Activated CD4-positive, alpha-beta T cell treated with anti-CD3 and anti-CD28 coated beads, Interleukin-2, amount 10 ng/mL, durations not matched to agents 24 days and 14 days (primary cell): ENCODE results near the gene ZACN. TPM values are rescaled to one million over a fixed set of nuclear protein-coding genes. Genes with fewer than 3 reads are reported as not detected.
"Not testable (repeated sequence)": the region's sequence is repeated elsewhere in the genome, so short reads cannot be mapped to it uniquely, and the experiment has no call there.

Source experiments
- DNase-seq: peaks from one replicate; pipeline ENCODE4 v3.0.0; 2022
- H3K27ac Mint-ChIP-seq: one replicate; pipeline ENCODE4 v1.8.0; 2022; ENCODE audit warnings: mild to moderate bottlenecking, mixed read lengths
- H3K27me3 Mint-ChIP-seq: one replicate; pipeline ENCODE4 v1.8.0; 2022; ENCODE audit warnings: mixed read lengths
- H3K36me3 Mint-ChIP-seq: one replicate; pipeline ENCODE4 v1.8.0; 2022; ENCODE audit warnings: low read depth, mild to moderate bottlenecking, mixed read lengths
- H3K4me1 Mint-ChIP-seq: one replicate; pipeline ENCODE4 v1.8.0; 2021; ENCODE audit warnings: mixed read lengths
- H3K4me3 Mint-ChIP-seq: one replicate; pipeline ENCODE4 v1.8.0; 2022; ENCODE audit warnings: mild to moderate bottlenecking, moderate library complexity, mixed read lengths
- H3K9me3 Mint-ChIP-seq: one replicate; pipeline ENCODE4 v1.8.0; 2021; ENCODE audit warnings: mixed read lengths
- intact Hi-C: fragments of 100-400 bp; cut with micrococcal nuclease; formaldehyde crosslinking; loops from one replicate; pipeline ENCODE4 v1.15.1; 2023
- total RNA-seq: library from RNA; stranded (reverse); gene quantifications from 2 replicates; pipeline ENCODE4 v1.2.3, GENCODE V29; 2022

The ZACN gene
- 4.1 TPM in 2 replicates for total RNA-seq

DNA sequence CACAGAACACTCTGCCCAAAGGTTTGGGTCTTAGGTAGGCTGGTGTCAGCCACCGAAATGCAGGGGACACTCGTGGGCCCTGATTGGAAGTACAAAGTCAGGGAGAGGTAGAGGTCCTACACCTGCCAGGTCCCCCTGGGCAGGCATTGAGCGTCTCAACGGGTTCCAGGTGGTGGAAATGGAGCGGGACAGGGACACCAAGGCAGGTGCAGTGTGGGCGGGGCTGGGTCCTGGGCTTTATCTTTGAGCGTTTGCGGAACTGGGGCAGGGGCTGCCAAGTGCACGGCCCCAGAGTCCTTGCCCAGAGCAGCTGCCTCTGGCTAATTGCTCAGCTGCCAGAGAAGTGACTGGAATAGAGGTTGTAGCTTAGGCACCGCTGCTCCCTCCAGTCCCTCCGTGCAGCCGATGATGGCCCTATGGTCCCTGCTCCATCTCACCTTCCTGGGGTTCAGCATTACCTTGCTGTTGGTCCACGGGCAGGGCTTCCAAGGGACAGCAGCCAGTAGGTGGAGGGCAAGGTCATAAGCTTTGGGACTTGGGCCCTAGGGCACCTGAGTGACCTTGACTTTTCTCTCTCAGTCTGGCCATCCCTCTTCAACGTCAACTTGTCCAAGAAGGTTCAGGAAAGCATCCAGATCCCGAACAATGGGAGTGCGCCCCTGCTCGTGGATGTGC lies at the start of gene ZACN:
Gene ZACN, plus strand, starts transcription at position 323 of the 675 bp plus-strand sequence. Its CDS starts 83 bp downstream, at position 406.
- H3K27ac Mint-ChIP-seq: no peak within 1 kb of the TSS
- no peak for DNase-seq
- no peak within 1 kb of the TSS for H3K4me3 Mint-ChIP-seq
- H3K9me3 Mint-ChIP-seq: no peaks in the 10 kb centered on the region
- peaks cover 23% of the 10 kb centered on the region for H3K4me1 Mint-ChIP-seq
- intact Hi-C loops: loop anchor here (5.0 to 10.0 kb wide), 3 partner anchors 67 to 656 kb away; partner anchors contain the start of genes MFSD11, MRPL38 and SRSF2
- H3K36me3 Mint-ChIP-seq: peaks cover 7% of the 10 kb centered on the region
- H3K27me3 Mint-ChIP-seq: peaks cover 44% of the 10 kb centered on the region

DNA sequence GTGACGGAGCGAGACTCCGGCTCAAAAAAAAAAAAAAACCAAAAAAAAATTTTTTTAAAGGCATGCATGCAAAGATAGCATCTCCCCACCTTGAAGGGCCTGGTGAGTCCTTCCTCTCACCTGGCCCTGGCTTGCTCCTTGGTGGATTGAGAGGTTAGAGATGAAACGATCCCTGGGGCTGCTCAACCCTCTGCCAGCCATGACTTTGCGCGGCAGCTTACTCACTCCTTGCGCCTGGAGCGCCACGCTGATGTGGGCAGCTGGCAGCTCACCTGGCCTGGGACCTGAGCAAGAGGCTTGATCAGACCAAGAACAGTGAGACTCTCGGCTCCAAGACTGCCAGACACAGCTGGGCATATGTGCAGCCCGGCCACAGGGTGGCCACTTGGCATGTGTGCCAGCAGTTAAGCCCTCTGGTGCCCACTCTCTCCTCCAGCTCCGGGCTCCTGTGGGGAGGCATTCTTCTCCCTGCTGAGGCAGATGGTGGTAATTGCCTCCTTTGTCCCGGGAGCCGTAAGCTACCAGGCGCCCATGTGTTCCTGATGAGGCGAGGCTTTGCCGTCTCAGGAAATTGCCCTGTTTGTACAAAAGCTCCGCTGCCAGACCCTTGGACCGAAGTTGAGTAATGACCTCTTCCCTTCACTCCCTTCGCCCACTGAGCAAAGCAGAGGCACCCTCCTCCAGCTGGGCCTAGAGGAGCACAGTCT lies 46.8 kb upstream of the ZACN start:
- H3K9me3 Mint-ChIP-seq: no peaks in the 10 kb centered on the region
- no peak for DNase-seq
- no peak overlapping the region for H3K4me3 Mint-ChIP-seq
- H3K27ac Mint-ChIP-seq: no peak overlapping the region
- H3K36me3 Mint-ChIP-seq: peaks cover 3% of the 10 kb centered on the region
- H3K27me3 Mint-ChIP-seq: no peaks in the 10 kb centered on the region
- H3K4me1 Mint-ChIP-seq: peaks cover 14% of the 10 kb centered on the region
- intact Hi-C loops: no loop called here

- intact Hi-C loops: no loop called here
- DNase-seq: no peak
These were observed 46.2 kb upstream of the ZACN start for GRCh38 chr17:76032780-76033108.

DNA sequence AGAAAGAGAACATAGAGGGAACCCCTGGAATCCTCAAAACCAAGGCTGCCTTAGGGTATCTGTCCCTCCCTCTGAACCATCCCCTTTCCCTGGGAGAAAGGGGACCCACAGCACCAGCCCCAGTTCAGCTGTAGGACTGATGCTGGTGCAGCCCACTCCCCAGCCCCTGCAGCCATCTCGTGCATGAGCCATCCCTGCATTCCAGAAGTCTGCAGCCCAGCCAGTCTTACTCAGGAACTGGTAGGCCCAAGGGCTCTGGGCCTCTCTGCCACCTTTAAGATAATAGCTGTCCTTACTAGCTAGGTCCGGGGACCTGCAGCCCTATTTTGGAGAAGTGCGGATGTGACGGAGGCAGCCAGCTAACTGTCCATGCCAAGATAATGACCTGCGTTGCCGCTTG lies 45.8 kb upstream of the ZACN start:
- no peak for DNase-seq
- intact Hi-C loops: no loop called here
- H3K9me3 Mint-ChIP-seq: no peaks in the 10 kb centered on the region
- no peak overlapping the region for H3K4me3 Mint-ChIP-seq
- H3K27ac Mint-ChIP-seq: no peak overlapping the region
- H3K36me3 Mint-ChIP-seq: peaks cover 9% of the 10 kb centered on the region
- no peaks in the 10 kb centered on the region for H3K27me3 Mint-ChIP-seq
- peaks cover 14% of the 10 kb centered on the region for H3K4me1 Mint-ChIP-seq

More at GRCh38 chr17:76032780-76033108, 46.2 kb upstream of the ZACN start:
- Mint-ChIP-seq H3K4me1 (peaks cover 14% of the 10 kb centered on the region), H3K4me3 (no peak overlapping the region), H3K36me3 (peaks cover 6% of the 10 kb centered on the region), H3K27me3 (no peaks in the 10 kb centered on the region), H3K27ac (no peak overlapping the region), H3K9me3 (no peaks in the 10 kb centered on the region)

GRCh38 chr17:76034428-76035350 lies 44.3 kb upstream of the ZACN start:
- Mint-ChIP-seq H3K4me1 (peaks cover 8% of the 10 kb centered on the region), H3K4me3 (no peak overlapping the region), H3K27me3 (no peaks in the 10 kb centered on the region), H3K27ac (no peak overlapping the region), H3K36me3 (peaks cover 24% of the 10 kb centered on the region), H3K9me3 (no peaks in the 10 kb centered on the region)
- DNase-seq: no peak
- intact Hi-C loops: no loop called here

- Mint-ChIP-seq H3K27ac (no peak overlapping the region), H3K27me3 (no peaks in the 10 kb centered on the region), H3K4me1 (peaks cover 7% of the 10 kb centered on the region), H3K4me3 (no peak overlapping the region), H3K9me3 (no peaks in the 10 kb centered on the region), H3K36me3 (peaks cover 41% of the 10 kb centered on the region)
- intact Hi-C loops: no loop called here
- DNase-seq: no peak
These were observed 42.3 kb upstream of the ZACN start for GRCh38 chr17:76036497-76037261.

GRCh38 chr17:76038050-76038449 lies 40.9 kb upstream of the ZACN start:
- H3K27me3 Mint-ChIP-seq: no peaks in the 10 kb centered on the region
- H3K4me1 Mint-ChIP-seq: peaks cover 7% of the 10 kb centered on the region
- intact Hi-C loops: no loop called here
- DNase-seq: no peak
- H3K27ac Mint-ChIP-seq: no peak overlapping the region
- H3K9me3 Mint-ChIP-seq: no peaks in the 10 kb centered on the region
- H3K36me3 Mint-ChIP-seq: peaks cover 45% of the 10 kb centered on the region
- H3K4me3 Mint-ChIP-seq: no peak overlapping the region

GRCh38 chr17:76039121-76039520 lies 39.9 kb upstream of the ZACN start:
- Mint-ChIP-seq H3K4me3 (no peak overlapping the region), H3K9me3 (no peaks in the 10 kb centered on the region), H3K27me3 (no peaks in the 10 kb centered on the region), H3K27ac (no peak overlapping the region), H3K4me1 (peaks cover 7% of the 10 kb centered on the region), H3K36me3 (peaks cover 56% of the 10 kb centered on the region)
- intact Hi-C loops: no loop called here
- DNase-seq: no peak

DNA sequence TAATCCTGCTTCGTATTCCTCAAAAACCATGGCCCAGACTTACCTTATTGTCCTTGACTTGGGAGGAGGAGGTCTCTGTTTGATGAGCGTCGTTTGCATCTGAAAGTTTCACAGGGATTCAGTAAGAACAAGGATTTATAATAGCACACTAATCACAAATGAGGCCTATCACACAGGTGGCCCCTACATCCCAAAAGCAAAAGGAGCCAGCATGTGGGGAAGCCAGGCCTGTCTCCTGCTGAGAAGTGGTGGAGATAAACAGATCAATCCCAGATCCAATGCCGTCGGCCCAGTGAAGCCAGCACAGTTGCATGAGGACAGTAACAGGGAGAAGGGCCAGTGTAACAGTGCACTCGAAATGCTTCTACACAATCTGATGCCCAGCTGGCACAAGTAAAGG lies 38.6 kb upstream of the ZACN start:
- Mint-ChIP-seq H3K27me3 (no peaks in the 10 kb centered on the region), H3K4me3 (no peak overlapping the region), H3K36me3 (peaks cover 68% of the 10 kb centered on the region), H3K9me3 (no peaks in the 10 kb centered on the region), H3K4me1 (peaks cover 5% of the 10 kb centered on the region), H3K27ac (no peak overlapping the region)
- DNase-seq: no peak
- intact Hi-C loops: no loop called here

DNA sequence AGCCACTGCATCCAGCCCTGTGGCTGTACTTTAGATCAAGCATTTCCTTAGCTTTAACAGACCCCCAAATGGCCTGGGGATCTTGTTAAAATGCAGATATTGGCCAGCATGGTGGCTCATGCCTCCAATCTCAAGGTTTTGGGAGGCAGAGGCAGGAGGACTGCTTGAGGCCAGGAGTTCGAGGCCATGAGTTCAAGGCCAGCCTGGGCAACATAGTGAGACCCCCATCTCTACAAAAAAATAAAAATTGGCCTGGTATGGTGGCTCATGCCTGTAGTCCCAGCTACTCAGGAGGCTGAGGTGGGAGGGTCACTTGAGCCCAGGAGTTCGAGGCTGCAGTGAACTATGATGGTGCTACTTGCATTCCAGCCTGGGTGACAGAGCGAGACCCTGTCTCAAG lies 36.1 kb upstream of the ZACN start:
- H3K4me1 Mint-ChIP-seq, H3K4me3 Mint-ChIP-seq, H3K27me3 Mint-ChIP-seq, H3K27ac Mint-ChIP-seq, intact Hi-C loops, DNase-seq, H3K9me3 Mint-ChIP-seq: not testable (repeated sequence)
- H3K36me3 Mint-ChIP-seq: peaks cover 76% of the 10 kb centered on the region

GRCh38 chr17:76044475-76045007 lies 34.4 kb upstream of the ZACN start:
- H3K27ac Mint-ChIP-seq, intact Hi-C loops: not testable (repeated sequence)

DNA sequence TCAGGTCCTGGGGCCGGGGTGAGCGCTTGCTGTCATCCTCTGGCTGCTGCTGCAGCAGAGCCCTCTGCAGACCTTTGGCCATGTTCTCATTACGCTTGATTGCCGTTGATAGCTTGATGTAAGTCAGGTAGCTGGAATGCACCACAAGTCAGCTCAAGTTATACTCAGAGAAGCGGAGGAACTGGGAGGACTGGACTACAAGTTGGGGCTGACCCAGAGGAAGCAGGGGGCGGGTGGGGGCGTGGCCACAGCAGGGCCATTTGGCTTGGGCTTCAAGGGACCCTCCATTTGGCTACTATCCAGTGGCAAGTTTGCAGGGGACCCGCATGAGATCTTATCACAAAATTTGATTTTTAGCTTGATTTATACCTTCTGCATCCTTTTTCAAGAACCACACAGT lies 32.9 kb upstream of the ZACN start:
- Mint-ChIP-seq H3K27me3 (no peaks in the 10 kb centered on the region), H3K4me3 (no peak overlapping the region), H3K27ac (no peak overlapping the region), H3K9me3 (no peaks in the 10 kb centered on the region), H3K36me3 (peaks cover 74% of the 10 kb centered on the region), H3K4me1 (peaks cover 5% of the 10 kb centered on the region)
- no peak for DNase-seq
- intact Hi-C loops: no loop called here

More at GRCh38 chr17:76044475-76045007, 34.4 kb upstream of the ZACN start:
- H3K9me3 Mint-ChIP-seq, H3K27me3 Mint-ChIP-seq, DNase-seq, H3K4me1 Mint-ChIP-seq, H3K4me3 Mint-ChIP-seq: not testable (repeated sequence)
- H3K36me3 Mint-ChIP-seq: peaks cover 74% of the 10 kb centered on the region

GRCh38 chr17:76048025-76048605 lies 30.9 kb upstream of the ZACN start:
- Mint-ChIP-seq H3K4me3 (no peak overlapping the region), H3K4me1 (peaks cover 8% of the 10 kb centered on the region), H3K36me3 (peaks cover 71% of the 10 kb centered on the region), H3K9me3 (no peaks in the 10 kb centered on the region), H3K27ac (no peak overlapping the region), H3K27me3 (no peaks in the 10 kb centered on the region)
- no peak for DNase-seq
- intact Hi-C loops: no loop called here
